Esophagus muscularis mucosa (tissue), 4 donors: ENCODE measurements around the gene ANO8. TPM values are rescaled to one million over a fixed set of nuclear protein-coding genes. Genes with fewer than 3 reads are reported as not detected.
A peak's percentile ranks its signal among the peaks of the same experiment; 100 is the strongest.

ENCODE experiments used
- DNase-seq: peaks from one replicate; pipeline ENCODE4 v3.0.0-alpha.2; 2017; ENCODE audit errors: extremely low spot score
- H3K27ac ChIP-seq, 4 donors: fragments of 200-600 bp; sonication (generic); replicated peaks in 1 of 4; 1 replicate in 3 of 4; 2 replicates in 1 of 4; pipeline ENCODE4 v1.5.1; 2016 to 2019; ENCODE audit warnings: mild to moderate bottlenecking in 1 of 4
- H3K27me3 ChIP-seq, 4 donors: fragments of 200-600 bp; sonication (generic); one replicate each; pipeline versions ENCODE4 v1.5.1 to v1.6.0; 2016 to 2019
- H3K36me3 ChIP-seq, 4 donors: fragments of 200-600 bp; sonication (generic); one replicate each; pipeline ENCODE4 v1.5.1; 2016 to 2019
- H3K4me1 ChIP-seq, 4 donors: fragments of 200-600 bp; sonication (generic); one replicate each; pipeline ENCODE4 v1.5.1; 2016 to 2019
- H3K4me3 ChIP-seq, 4 donors: fragments of 200-600 bp; sonication (generic); 1 replicate in 2 of 4; 2 replicates in 2 of 4; pipeline ENCODE4 v1.5.1; 2016 to 2019; ENCODE audit warnings: mild to moderate bottlenecking in 4 of 4, moderate library complexity in 1 of 4
- H3K9me3 ChIP-seq, 4 donors: fragments of 200-600 bp; sonication (generic); 1 replicate in 3 of 4; 2 replicates in 1 of 4; pipeline ENCODE4 v1.5.1; 2016 to 2019
- CTCF ChIP-seq, 3 experiments: fragments of 200-600 bp in 2 of 3; fragments of 450-650 bp in 1 of 3; sonication (generic) in 2 of 3; IDR thresholded peaks; one replicate each; pipeline ENCODE4 v1.5.1; 2017 to 2019; ENCODE audit warnings: antibody characterized with exemption in 3 of 3, mild to moderate bottlenecking in 2 of 3, moderate library complexity in 1 of 3
- EP300 ChIP-seq: sonication (generic); formaldehyde crosslinking; IDR thresholded peaks from one replicate; pipeline ENCODE4 v1.6.1; 2017; ENCODE audit warnings: antibody characterized with exemption
- POLR2A ChIP-seq: fragments of 450-650 bp; IDR thresholded peaks from one replicate; pipeline ENCODE4 v1.6.1; 2017; ENCODE audit warnings: antibody characterized with exemption, moderate library complexity, mild to moderate bottlenecking, low read depth
- POLR2AphosphoS5 ChIP-seq, 2 donors: sonication (generic); formaldehyde crosslinking; IDR thresholded peaks; one replicate each; pipeline ENCODE4 v1.6.1; 2017; ENCODE audit warnings: antibody characterized with exemption in 2 of 2
- WGBS: methylation state at CpG from one replicate; pipeline ENCODE4 v1.1.5; 2018; 5-methylcytosine and 5-hydroxymethylcytosine counted together
- intact Hi-C: fragments of 100-400 bp; cut with DNase I; formaldehyde crosslinking; loops from one replicate; pipeline ENCODE4 v1.15.1; 2023
- total RNA-seq, 4 donors: library from RNA; depleted of rRNA; stranded (reverse); fragments of >200 nt; gene quantifications; one replicate each; pipeline versions ENCODE4 v1.1.0 to v1.2.1, GENCODE V29; 2016

ANO8 gene
- total RNA-seq, 4 donors from 2014 or later, result 2.9 to 7.4 (median 4.0) TPM

DNA sequence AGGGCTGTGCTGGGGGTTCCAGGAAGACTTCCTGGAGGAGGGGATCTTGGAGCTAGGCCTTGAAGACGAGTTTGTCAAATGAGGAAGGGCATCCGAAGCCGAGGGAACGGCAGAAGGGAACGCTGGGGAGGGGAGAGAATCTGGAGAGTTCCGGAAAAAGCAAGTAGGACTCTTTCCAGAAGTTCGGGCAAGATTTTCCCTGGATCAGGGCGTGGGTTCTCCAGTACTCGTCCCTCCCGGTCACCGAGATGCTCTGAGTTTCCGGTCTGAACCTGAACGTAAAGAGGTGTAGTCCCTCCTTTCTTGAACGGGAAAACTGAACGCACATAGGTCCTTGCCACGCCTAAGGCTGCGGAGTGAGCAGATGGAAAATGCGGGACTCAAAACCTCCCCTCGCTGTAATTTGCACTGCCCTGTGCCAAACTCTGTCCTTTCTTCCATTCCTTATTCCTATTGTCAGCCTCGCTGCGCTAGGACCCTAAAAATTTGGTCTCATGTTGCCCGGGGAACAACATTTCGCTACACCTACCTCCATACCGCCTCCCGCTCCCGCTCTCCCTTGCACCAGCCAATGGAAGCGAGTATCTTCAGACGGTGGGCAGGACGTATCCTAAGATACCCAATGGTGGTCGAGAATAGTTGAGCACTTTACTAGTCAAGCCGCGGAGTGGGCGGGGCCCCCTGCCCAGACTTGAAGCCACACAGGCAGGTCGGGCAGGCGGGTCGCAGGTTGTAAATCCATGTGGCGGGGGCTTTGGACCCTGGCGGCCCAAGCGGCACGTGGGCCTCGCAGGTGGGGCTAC is 2.4 kb upstream of the ANO8 start, which contains the start of gene GTPBP3:
Gene GTPBP3, plus strand, starts transcription at position 682 of the 803 bp plus-strand sequence. Its CDS starts 59 bp downstream, at position 741.
- Histone ChIP-seq H3K27ac (peak within 1 kb of the TSS; percentile 91 to 98 (median 96)), H3K4me3 (peak within 1 kb of the TSS; percentile 74 to 93 (median 84)), H3K4me1 (peaks cover 31 to 61% (median 51%) of the 10 kb centered on the region in 4 donors), H3K36me3 (peaks cover 0 to 29% (median 13%) of the 10 kb centered on the region in 4 donors), H3K27me3 (peaks cover 0 to 9% (median 0%) of the 10 kb centered on the region in 4 donors), H3K9me3 (no peaks in the 10 kb centered on the region)
- TF ChIP-seq EP300, result no peak
- TF ChIP-seq POLR2A, result no peak
- peak in 1 of 3 experiments; percentile 17 for TF ChIP-seq CTCF (IDR thresholded peaks at IDR 0.05)
- peak; percentile 74 to 84 for TF ChIP-seq POLR2AphosphoS5 (IDR thresholded peaks at IDR 0.05)
- peak; percentile 99 for DNase-seq
- intact Hi-C loops, result no loop called here
- 0% methylated on average over 33 of the region's 41 CpGs for WGBS

GRCh38 chr19:17335575-17335974 is 920 bp upstream of the ANO8 start:
- DNase-seq, result no peak
- H3K9me3 ChIP-seq, result no peaks in the 10 kb centered on the region
- peaks cover 0 to 21% (median 10%) of the 10 kb centered on the region in 4 donors for H3K36me3 ChIP-seq
- peak overlapping the region in 2 of 4 donors; percentile 68 to 98 for H3K27ac ChIP-seq
- TF ChIP-seq EP300 (no peak), POLR2AphosphoS5 (IDR thresholded peaks at IDR 0.05) (no peak), POLR2A (no peak), CTCF (IDR thresholded peaks at IDR 0.05) (no peak)
- WGBS, result 67% methylated on average over 10 of the region's 10 CpGs
- peaks cover 31 to 56% (median 49%) of the 10 kb centered on the region in 4 donors for H3K4me1 ChIP-seq
- H3K4me3 ChIP-seq, result peak overlapping the region in 2 of 4 donors; percentile 78 to 90
- intact Hi-C loops, result no loop called here
- H3K27me3 ChIP-seq, result peaks cover 0 to 18% (median 0%) of the 10 kb centered on the region in 4 donors

DNA sequence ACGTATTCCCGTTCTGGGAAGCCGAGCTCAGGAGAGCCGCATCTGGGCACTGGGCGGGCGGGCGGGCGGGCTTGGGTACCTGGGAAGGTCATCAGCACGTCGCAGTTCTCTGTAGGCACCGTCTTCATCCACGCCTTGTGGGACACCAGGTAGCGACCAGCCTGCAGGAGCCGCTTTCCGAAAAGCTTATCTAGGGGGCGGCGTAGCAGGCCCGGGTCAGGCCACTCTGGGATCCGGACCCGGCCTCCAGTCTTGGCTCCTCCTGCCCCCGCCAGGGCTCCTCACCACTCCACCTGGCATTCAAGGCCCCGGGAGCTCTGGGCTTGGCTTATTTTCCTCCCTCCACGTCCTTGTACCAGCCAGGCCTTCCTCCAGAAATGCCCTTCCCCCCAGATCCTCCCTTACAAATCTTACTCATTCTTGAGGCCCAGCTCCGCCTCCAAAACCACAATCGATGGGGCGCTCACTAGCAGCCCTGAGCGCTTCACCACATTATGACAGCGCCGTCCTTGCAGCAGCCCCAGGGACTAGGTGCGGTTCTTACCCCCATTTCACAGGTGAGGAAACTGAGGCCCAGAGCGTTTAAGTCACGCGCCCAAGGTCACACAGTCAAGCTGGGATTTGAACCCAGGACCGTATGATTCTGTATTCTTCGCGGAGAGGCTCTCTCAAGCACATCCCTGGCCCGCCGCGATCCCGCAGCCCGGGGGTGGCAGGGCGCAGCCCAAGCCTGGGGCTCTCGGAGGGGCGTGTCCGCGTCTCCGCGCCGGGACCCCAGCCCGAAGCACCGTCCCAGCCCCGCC is 843 bp downstream of the ANO8 start:
- peaks cover 34 to 60% (median 52%) of the 10 kb centered on the region in 4 donors for H3K4me1 ChIP-seq
- no peak for DNase-seq

More for the DNA sequence above, 843 bp downstream of the ANO8 start:
- 68% methylated on average over 28 of the region's 52 CpGs for WGBS
- Histone ChIP-seq H3K27me3 (peaks cover 0 to 36% (median 2%) of the 10 kb centered on the region in 4 donors), H3K27ac (peak overlapping the region; percentile 68 to 77 (median 74)), H3K4me3 (peak overlapping the region; percentile 67 to 83 (median 75)), H3K9me3 (no peaks in the 10 kb centered on the region), H3K36me3 (peaks cover 0 to 25% (median 13%) of the 10 kb centered on the region in 4 donors)
- TF ChIP-seq POLR2A (no peak), CTCF (IDR thresholded peaks at IDR 0.05) (no peak), EP300 (no peak), POLR2AphosphoS5 (IDR thresholded peaks at IDR 0.05) (no peak)
- intact Hi-C loops, result no loop called here
